MCF 10A (cell line): Measurements from ENCODE around the gene SPHKAP. TPM values are rescaled to one million over a fixed set of nuclear protein-coding genes. Genes with fewer than 3 reads are reported as not detected.
"Not testable (repeated sequence)": the region's sequence is repeated elsewhere in the genome, so short reads cannot be mapped to it uniquely, and the experiment has no call there.

Source experiments
- BruUV-seq: library from RNA; stranded (reverse); fragments of 400-500 nt; replicated peaks from 2 replicates; lab custom pipeline; 2021; lab: Mats Ljungman, UMichigan
- CTCF ChIA-PET: fragments of 300-600 bp; sonication (Branson Sonifier 250); formaldehyde crosslinking; extraction: SDS; loops from one replicate; lab custom pipeline; 2021; ENCODE audit warnings: antibody characterized with exemption, inconsistent platforms; lab: Yijun Ruan, JAX
- POLR2A ChIA-PET: fragments of 300-600, 350-650 bp; sonication (Branson Sonifier 250); formaldehyde crosslinking; extraction: SDS; loops from one replicate; lab custom pipeline; 2020; ENCODE audit warnings: antibody characterized with exemption, inconsistent platforms; lab: Yijun Ruan, JAX
- DNase-seq: peaks from one replicate; pipeline ENCODE4 v3.0.0-alpha.2; 2018; ENCODE audit not compliant: unreplicated experiment
- H3K27ac Mint-ChIP-seq: one replicate; pipeline ENCODE4 v1.8.0; 2022; ENCODE audit warnings: mild to moderate bottlenecking, low read depth, mixed read lengths; ENCODE audit not compliant: unreplicated experiment
- H3K27me3 Mint-ChIP-seq: one replicate; pipeline ENCODE4 v1.8.0; 2022; ENCODE audit warnings: mixed read lengths; ENCODE audit not compliant: insufficient read depth, unreplicated experiment
- H3K36me3 Mint-ChIP-seq: one replicate; pipeline ENCODE4 v1.8.0; 2022; ENCODE audit warnings: mild to moderate bottlenecking, moderate library complexity, mixed read lengths; ENCODE audit not compliant: insufficient read depth, unreplicated experiment
- H3K4me1 Mint-ChIP-seq: one replicate; pipeline ENCODE4 v1.8.0; 2022; ENCODE audit warnings: mixed read lengths; ENCODE audit not compliant: insufficient read depth, unreplicated experiment
- H3K4me3 Mint-ChIP-seq: one replicate; pipeline ENCODE4 v1.8.0; 2022; ENCODE audit warnings: mild to moderate bottlenecking, moderate library complexity, mixed read lengths; ENCODE audit not compliant: unreplicated experiment
- H3K9me3 Mint-ChIP-seq: one replicate; pipeline ENCODE4 v1.8.0; 2022; ENCODE audit warnings: mixed read lengths; ENCODE audit not compliant: unreplicated experiment
- intact Hi-C: fragments of 100-400 bp; cut with micrococcal nuclease; formaldehyde crosslinking; loops from 2 replicates; pipeline ENCODE4 v1.14.1; 2022
- total RNA-seq: library from RNA; stranded (reverse); gene quantifications from 2 replicates; pipeline ENCODE4 v1.2.3, GENCODE V29; 2022
- TF ChIP-seq, protein P1 (sequence below): fragments of 200-600 bp; IDR thresholded peaks from one replicate; pipeline ENCODE4 v1.8.0; 2022; ENCODE audit warnings: antibody characterized with exemption, mild to moderate bottlenecking; ENCODE audit not compliant: unreplicated experiment

Gene SPHKAP
- total RNA-seq, 1 experiment from 2014 or later, result not detected

DNA sequence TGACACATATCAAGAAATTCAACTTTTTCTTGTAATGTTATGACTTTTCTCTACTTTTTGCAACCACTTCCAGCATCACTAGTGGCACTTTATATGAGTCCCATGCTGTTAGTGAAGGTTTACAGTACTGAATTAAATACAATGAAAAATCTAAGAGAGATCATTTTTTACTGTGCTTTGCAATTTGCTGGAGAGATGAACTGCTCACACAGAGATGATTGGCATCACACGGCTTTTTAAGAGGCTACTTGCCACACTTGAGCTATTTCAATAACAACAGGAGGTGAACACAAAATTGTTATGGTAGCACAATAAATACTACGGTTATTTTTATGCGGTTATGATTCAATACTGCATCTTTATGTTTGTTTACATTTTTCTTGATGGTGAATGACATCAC lies 221.2 kb downstream of the SPHKAP start:
- intact Hi-C loops, result no loop called here
- H3K36me3 Mint-ChIP-seq, result no peaks in the 10 kb centered on the region
- no peak for DNase-seq
- no peaks in the 10 kb centered on the region for H3K27me3 Mint-ChIP-seq
- POLR2A ChIA-PET, result no interaction called here
- no peaks in the 10 kb centered on the region for H3K4me1 Mint-ChIP-seq
- TF ChIP-seq, protein P1, sequence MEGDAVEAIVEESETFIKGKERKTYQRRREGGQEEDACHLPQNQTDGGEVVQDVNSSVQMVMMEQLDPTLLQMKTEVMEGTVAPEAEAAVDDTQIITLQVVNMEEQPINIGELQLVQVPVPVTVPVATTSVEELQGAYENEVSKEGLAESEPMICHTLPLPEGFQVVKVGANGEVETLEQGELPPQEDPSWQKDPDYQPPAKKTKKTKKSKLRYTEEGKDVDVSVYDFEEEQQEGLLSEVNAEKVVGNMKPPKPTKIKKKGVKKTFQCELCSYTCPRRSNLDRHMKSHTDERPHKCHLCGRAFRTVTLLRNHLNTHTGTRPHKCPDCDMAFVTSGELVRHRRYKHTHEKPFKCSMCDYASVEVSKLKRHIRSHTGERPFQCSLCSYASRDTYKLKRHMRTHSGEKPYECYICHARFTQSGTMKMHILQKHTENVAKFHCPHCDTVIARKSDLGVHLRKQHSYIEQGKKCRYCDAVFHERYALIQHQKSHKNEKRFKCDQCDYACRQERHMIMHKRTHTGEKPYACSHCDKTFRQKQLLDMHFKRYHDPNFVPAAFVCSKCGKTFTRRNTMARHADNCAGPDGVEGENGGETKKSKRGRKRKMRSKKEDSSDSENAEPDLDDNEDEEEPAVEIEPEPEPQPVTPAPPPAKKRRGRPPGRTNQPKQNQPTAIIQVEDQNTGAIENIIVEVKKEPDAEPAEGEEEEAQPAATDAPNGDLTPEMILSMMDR, result no peak
- no peaks in the 10 kb centered on the region for H3K9me3 Mint-ChIP-seq
- CTCF ChIA-PET, result no interaction called here
- BruUV-seq, result no TSS peak
- no peak overlapping the region for H3K4me3 Mint-ChIP-seq
- no peak overlapping the region for H3K27ac Mint-ChIP-seq

DNA sequence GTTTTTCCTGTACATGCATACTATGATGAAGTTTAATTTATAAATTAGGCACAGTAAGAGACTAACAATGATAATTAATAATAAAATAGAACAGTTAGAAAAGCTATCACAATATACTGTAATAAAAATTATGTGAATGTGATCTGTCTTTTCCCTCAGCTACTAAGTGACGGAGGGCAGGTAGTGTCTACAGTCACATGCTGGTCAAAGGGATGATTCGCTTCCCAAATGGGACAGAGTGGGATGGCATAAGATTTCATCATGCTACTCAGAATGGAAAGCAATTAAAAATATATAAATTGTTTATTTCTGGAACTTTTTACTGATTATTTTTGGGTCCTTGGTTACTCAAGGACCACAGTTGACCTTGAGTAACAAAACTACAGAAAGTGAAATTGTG lies 238.5 kb downstream of the SPHKAP start:
- Mint-ChIP-seq H3K27ac (no peak overlapping the region), H3K4me1 (peaks cover 12% of the 10 kb centered on the region), H3K36me3 (no peaks in the 10 kb centered on the region), H3K27me3 (no peaks in the 10 kb centered on the region), H3K9me3 (no peaks in the 10 kb centered on the region), H3K4me3 (no peak overlapping the region)
- ChIA-PET POLR2A (interaction anchor here (1.1 kb wide), 1 partner anchor 47 kb away, joined by 3 read pairs; no protein-coding TSS in a partner anchor), CTCF (interaction anchor here (0.6 to 1.0 kb wide), 3 partner anchors 9 to 303 kb away, joined by 3 to 4 read pairs (median 3); no protein-coding TSS in a partner anchor)
- no TSS peak for BruUV-seq
- DNase-seq, result peak; percentile 26
- intact Hi-C loops, result no loop called here
- TF ChIP-seq, protein P1, result no peak

DNA sequence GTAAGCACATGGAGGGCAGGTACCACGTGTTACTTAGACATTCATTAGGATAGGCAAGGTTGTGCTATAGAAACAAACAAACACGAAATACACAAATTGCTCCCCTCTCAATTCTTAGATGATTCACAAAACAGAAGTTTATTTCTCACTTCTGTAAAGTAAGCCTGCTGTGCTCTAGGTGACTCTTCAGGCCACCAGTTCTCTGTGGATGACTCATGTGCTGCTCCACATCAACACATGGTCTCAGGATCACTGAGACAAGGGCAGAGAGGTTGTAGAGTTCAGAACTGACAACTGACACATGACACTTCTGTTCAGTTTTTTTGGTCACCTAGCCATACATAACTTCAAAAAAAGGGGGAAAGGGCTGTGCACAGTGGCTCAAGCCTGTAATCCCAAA lies 239.5 kb downstream of the SPHKAP start:
- intact Hi-C loops, result no loop called here
- peaks cover 12% of the 10 kb centered on the region for H3K4me1 Mint-ChIP-seq
- H3K4me3 Mint-ChIP-seq, result no peak overlapping the region
- TF ChIP-seq, protein P1, result no peak
- POLR2A ChIA-PET, result no interaction called here
- DNase-seq, result peak; percentile 48
- no peaks in the 10 kb centered on the region for H3K36me3 Mint-ChIP-seq
- no peaks in the 10 kb centered on the region for H3K27me3 Mint-ChIP-seq
- no peak overlapping the region for H3K27ac Mint-ChIP-seq
- BruUV-seq, result no TSS peak
- no peaks in the 10 kb centered on the region for H3K9me3 Mint-ChIP-seq
- CTCF ChIA-PET, result no interaction called here

DNA sequence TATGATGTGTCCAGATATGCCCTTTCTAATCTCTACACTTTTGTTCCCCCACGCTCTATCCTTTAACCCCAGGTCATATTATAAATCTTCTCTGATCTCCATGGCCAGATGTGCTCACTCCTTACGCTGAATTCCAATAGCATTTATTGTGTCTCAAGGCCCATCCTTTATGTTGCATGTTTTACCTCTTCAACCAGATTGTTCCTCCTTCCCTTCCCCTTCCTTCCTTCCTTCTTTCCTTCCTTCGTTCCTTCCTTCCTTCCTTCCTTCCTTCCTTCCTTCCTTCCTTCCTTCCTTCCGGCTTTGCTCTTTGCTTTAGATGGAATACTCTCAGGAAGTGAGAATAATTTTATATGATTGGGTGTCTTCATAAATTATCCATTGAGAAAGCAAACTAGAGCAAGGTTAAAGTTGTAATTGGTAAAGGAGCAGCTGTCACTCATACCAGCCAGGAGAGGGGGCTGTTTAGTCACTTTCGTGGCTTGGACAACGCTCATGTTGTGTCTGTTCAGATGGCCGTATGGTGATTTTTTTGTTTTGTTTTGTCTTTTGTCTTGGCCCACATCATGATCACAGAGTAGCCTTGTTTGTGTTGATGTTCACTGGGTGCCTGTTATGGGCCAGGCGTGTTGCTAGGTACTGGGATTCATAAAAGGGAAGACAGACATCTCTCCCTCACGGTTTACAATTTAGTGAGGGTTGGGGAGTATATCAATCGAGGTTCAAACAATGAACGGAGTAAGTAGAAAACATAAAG lies 242.0 kb downstream of the SPHKAP start:
- H3K27me3 Mint-ChIP-seq, result no peaks in the 10 kb centered on the region
- TF ChIP-seq, protein P1, result peak; percentile 64
- intact Hi-C loops, result loop anchor here (2.0 to 10.0 kb wide), 3 partner anchors 108 to 719 kb away; no protein-coding TSS in a partner anchor
- peaks cover 12% of the 10 kb centered on the region for H3K4me1 Mint-ChIP-seq
- no TSS peak for BruUV-seq
- ChIA-PET CTCF (interaction anchor here (1.7 kb wide), 1 partner anchor 100 kb away, joined by 8 read pairs; no protein-coding TSS in a partner anchor), POLR2A (no interaction called here)
- no peak overlapping the region for H3K27ac Mint-ChIP-seq
- no peaks in the 10 kb centered on the region for H3K9me3 Mint-ChIP-seq
- H3K36me3 Mint-ChIP-seq, result no peaks in the 10 kb centered on the region
- no peak overlapping the region for H3K4me3 Mint-ChIP-seq
- peak; percentile 78 for DNase-seq

DNA sequence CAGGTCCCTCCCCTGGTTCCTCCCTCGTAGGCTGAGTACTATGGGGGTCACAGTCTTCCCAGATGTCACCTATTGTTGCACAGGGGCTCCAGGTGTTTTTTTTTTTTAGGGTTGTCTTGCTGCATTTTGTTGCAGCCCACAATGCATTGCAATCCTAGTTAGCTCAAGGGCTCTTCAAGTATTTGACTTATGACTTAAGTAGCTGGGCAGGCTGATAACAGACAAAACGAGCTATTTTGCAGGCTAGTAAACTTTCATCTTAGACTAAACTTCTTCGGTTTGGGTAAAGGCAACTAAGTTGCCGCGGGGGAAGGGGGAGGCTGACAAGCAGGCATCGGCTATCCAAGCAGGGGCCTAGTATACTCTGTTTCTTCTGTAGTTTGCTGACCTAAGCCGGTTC lies 245.2 kb downstream of the SPHKAP start:
- BruUV-seq, H3K9me3 Mint-ChIP-seq, H3K36me3 Mint-ChIP-seq, H3K4me1 Mint-ChIP-seq, DNase-seq, CTCF ChIA-PET, H3K4me3 Mint-ChIP-seq, H3K27me3 Mint-ChIP-seq, H3K27ac Mint-ChIP-seq: not testable (repeated sequence)
- POLR2A ChIA-PET, result interaction anchor here (1.3 kb wide), 1 partner anchor 11 kb away, joined by 5 read pairs; no protein-coding TSS in a partner anchor
- intact Hi-C loops, result loop anchor here (5.0 to 10.0 kb wide), 2 partner anchors 111 to 379 kb away; no protein-coding TSS in a partner anchor
